GM18498 (cell line): ENCODE results near the gene CPNE4.
"Not testable (repeated sequence)": the region's sequence is repeated elsewhere in the genome, so short reads cannot be mapped to it uniquely, and the experiment has no call there.

Experiments used
- ATAC-seq: cut with Tn5 transposase; IDR thresholded peaks from one replicate; pipeline ENCODE4 v1.9.1; 2021; ENCODE audit warnings: mild to moderate bottlenecking, moderate library complexity; ENCODE audit not compliant: unreplicated experiment

Gene CPNE4

GRCh38 chr3:131885871-131886270 is 148.9 kb downstream of the CPNE4 start:
- not testable (repeated sequence) for ATAC-seq

GRCh38 chr3:131883711-131884407 is 151.0 kb downstream of the CPNE4 start:
- no peak for ATAC-seq

DNA sequence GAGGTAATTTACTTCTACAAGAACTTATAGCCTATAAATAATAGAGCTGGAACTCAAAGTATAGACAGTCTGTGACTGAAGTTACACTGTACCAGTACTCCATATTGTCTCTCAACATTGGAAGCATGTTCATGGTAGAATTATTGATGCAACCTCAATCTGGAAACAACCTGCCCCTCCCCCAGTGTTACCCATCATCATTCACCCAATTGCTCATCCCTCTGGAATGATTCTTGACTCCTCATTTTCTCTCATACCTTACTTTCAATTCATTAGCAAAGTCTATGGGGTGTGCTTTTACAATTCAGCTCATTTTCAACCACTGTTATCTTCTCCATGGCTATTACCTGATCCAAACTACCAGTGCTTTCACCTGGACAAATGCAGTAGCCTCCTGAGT is 151.7 kb downstream of the CPNE4 start:
- ATAC-seq, result no peak

DNA sequence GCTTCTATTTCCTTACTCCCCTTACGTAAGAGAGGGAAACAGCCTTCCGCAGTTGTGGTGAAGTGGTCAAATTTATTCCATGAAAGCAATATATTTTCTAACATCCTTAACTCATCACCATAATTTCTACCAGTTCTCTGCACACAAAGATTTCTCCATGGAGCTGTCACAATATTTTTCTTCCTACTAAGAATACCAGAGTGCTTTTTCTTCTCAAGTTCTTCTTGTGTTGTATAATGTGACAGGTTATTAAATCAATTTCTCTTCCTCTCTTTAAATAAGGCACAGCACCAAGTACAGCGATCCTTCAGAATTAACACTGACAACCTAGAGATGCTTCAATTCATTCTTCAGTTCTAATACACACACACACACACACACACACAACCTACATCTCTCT is 153.0 kb downstream of the CPNE4 start:
- ATAC-seq, result no peak

DNA sequence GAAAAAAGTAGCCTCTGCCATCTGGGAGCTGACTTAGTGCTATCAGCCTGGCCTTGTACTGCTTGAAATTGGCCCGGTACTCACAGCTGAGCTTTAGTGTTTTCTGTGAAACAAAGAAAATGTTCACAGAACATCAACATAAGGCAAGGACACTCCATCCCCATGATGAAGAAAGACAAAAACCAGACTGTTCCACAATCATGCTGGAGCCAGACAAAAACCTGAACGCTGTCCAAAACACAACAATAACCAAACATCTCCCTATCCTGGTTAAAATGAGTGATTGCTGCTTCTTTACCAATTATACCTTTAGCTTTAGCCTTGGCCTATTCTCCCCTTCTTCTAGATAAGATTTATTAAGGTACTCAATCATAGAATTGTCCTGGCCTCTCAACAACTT is 153.9 kb downstream of the CPNE4 start:
- ATAC-seq, result no peak

DNA sequence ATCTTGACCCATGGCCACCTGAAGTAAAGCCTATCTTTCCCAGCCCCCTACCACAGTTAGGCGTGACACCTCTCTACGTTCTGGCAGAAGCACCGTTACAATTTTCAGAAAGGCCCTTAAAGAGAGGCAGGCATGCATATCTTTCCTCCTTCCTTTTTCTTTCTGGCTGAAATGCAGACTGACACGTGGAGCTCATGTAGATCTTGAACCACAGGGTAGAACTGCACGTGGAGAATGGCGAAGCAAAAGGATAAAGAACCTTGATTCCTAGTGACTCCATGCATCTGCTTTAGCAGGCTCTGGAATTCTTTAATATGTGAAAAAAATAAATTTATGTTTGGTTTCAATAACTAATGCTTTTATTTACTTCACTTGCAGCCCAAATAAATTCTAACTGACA is 166.6 kb downstream of the CPNE4 start:
- no peak for ATAC-seq

DNA sequence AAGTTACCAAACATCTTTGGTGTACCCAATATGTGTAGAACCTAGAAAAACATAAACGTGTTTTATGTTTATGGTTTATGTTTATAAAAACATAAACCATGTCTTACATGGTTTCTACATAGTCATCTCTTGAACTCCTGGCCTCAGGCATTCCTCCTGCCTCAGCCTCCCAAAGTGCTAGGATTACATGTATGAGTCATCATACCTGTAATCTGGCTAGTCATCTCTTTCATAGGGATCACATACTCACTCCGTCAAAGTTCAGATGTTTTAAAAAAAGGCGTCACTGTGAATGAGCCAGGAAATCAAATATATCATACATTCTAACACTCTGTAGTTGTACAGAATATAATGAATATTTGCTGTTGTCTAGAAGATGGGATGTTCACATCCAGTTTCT is 178.6 kb downstream of the CPNE4 start:
- no peak for ATAC-seq

- ATAC-seq, result no peak
These were observed 184.6 kb downstream of the CPNE4 start for GRCh38 chr3:131850223-131850622.

DNA sequence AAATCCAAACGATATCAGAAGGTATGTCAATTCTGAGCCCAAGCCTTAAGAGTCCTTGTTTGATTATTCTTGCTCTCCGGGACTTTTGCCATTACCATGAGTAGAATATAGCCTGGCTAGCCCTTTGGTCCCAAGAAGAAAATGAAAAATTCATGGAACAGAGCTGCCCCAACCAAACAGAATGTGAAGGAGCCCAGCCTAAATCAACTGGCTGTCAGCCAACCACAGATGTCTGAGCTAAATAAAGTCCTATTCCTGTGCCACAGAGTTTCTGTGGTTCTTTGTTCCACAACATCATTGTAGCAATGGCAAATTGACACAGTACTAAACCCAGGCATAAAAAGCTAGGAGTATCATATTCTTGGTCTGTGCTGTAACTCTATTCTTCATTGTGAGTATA is 185.2 kb downstream of the CPNE4 start:
- ATAC-seq, result no peak

GRCh38 chr3:131847966-131848510 is 186.8 kb downstream of the CPNE4 start:
- no peak for ATAC-seq

DNA sequence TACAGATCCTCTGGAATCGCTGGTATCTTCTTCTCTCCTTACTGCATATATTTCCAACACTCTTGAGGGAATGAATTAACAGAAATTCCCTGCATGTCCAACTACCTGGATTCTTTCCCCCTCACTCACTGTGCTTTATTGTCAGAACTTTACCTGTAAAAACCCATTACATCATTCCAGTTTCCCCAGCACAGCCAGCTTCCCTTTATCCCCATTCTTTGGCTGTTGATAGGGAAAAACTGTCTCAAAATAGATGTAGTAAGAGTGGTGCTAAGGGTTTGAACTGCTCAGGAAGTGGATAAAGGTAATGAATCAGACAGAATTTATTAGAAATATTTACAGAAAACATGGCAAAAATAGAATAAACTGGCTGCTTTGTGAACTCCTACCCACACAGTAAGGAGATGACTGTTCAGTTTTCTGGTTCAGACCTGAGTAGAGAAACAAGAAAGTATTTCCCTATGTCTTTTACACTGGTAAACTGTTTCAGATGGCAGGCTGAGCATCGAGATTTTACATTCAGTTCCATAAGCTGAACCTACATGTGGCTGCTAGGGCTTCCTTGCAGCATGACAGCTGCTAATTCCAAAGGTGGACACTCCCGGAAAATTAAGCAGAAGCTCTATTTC is 188.4 kb downstream of the CPNE4 start:
- no peak for ATAC-seq

- ATAC-seq, result no peak
These were observed 191.6 kb downstream of the CPNE4 start for GRCh38 chr3:131843174-131843573.

- ATAC-seq, result no peak
These were observed 194.5 kb downstream of the CPNE4 start for GRCh38 chr3:131840156-131840797.

DNA sequence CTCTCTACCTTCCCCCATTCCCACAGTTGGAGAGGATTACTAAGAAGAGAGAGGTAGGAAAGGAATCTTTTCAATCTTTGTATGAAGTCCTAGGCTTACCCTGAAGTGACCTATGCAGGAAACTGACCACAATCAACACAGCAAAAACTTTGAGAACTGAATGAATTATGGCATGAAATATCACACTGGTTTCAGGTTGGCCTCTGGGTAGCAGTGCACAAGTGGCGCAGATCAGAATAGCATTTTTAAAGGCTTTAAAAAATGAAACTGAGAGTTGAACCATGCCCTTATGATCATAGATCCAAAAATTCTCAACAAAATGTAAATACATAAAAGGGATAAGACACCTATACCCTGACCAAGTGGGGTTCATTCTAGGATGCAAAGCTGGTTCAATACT is 198.9 kb downstream of the CPNE4 start:
- ATAC-seq, result no peak

- ATAC-seq, result no peak
These were observed 203.2 kb downstream of the CPNE4 start for GRCh38 chr3:131831608-131832007.

DNA sequence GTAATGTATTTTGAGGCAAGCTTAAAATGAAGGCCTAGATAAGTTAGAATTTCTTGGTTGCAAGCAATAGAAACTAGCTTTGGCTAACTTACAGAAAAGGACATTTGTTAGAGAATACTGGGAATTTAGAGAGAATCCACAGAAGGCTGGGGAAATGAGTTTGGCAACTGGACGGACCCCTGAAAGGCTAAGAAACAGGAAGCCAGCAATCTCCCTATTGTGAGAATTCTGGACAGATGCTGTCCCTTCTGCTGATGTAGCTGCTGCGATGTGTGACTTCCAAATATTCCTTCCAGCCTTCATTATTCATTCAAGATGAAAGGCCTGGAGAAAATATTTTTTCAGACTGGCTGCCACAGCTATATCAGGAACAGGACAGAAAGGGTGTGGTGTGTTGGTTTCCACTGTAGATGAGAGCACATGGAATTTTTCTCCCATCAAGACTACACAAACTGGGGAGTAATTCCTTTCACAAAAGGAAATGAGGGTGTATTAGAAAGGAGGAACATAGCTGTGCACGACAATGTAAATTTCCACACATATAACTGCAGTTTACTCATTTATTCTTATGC is 213.5 kb downstream of the CPNE4 start:
- ATAC-seq, result no peak

DNA sequence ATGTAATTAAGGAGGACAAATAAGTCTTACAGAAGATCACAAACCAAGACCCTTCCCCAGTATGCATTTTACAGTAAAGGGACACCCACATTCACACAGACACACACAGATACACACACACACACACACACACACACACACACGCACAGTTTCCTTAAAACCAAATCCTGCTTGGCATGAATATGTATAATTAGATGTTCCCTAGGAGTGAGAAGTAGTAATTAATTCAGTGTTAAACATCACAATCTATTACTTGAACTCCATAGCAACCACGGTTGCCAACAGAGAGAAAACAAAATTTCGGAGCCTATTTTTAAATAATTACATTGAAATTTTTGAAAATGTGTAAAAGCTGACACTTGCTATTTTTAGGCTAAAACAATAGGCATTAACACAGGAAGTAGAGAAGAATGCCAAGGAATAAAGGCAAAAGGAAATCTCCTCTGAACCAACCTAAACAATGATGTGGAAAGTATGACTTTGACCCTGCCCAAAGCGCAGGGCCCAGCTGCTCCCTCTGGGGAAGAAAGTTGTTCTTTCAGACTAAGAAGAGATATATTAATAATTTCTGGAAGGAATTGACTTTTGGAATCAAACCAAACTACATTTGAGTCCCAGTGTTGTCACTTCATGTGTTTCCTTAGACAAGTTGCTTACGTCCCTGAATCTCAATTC is 215.3 kb downstream of the CPNE4 start:
- ATAC-seq, result no peak

GRCh38 chr3:131812433-131812832 is 222.4 kb downstream of the CPNE4 start:
- no peak for ATAC-seq

GRCh38 chr3:131811481-131811880 is 223.3 kb downstream of the CPNE4 start:
- ATAC-seq, result no peak

GRCh38 chr3:131807822-131808221 is 227.0 kb downstream of the CPNE4 start:
- peak; percentile 75 for ATAC-seq

DNA sequence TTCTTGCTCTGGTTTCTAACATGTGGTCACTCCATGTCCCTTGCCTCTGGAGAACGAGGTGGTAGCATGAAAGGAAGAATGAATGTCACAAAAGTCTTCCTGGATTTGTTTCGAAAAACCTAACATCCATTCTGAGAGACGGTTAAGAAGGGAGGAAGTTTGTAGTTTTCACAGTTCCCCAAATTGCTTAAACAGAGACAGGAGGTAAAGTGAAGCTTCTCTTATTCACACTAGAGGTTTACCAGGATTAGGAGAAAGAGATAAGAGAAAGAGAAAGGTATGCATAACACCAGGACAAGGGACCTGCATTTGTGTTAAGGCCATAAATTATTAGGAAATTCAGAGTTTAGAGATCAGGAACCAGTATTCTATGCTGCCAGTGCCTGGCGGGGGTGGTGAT is 228.1 kb downstream of the CPNE4 start:
- no peak for ATAC-seq
